GM19238 (cell line): ENCODE data around the gene CTDSP2.
"Not testable (repeated sequence)": the region's sequence is repeated elsewhere in the genome, so short reads cannot be mapped to it uniquely, and the experiment has no call there.

Source experiments
- DNase-seq: peaks from one replicate; pipeline ENCODE4 v3.0.0; 2011; ENCODE audit warnings: low spot score; ENCODE audit not compliant: insufficient read length

Gene CTDSP2, protein sequence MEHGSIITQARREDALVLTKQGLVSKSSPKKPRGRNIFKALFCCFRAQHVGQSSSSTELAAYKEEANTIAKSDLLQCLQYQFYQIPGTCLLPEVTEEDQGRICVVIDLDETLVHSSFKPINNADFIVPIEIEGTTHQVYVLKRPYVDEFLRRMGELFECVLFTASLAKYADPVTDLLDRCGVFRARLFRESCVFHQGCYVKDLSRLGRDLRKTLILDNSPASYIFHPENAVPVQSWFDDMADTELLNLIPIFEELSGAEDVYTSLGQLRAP

DNA sequence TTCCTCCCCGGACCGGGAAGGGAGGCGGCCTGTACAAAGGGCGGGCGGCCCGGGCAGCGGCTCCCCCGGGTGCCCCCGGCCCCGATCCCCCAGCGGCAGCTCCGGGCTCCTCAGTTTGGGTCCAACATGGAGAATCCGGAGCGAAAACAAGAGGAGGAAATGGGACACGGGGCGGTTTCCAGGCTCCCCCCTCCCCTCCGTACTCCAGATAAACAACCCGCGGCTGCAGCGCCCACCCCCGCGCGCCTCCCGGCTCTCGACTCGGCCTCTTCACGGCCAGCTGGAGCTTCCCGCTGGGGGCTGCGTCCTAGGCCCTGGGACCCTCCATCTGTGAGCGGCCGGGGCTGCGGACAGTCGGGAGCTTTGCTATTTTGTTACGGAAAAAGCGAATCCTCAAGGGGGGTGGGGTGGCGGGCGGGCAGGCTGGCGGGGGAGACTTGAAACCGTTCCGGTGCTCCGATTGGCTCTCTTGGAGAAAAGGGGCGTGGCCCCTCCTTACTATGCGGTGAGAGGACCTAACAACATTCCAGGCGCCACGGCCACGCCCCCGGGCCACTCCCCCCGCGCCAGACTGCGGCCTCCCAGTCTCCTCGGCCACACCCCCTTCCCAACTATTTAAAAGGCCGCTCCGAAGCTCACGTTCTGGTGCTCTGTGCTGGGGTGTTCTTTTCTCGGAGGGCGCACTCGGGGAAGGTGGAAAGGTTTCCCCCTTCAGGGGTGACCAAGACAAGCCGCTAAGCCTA lies at the start of gene CTDSP2:
CTDSP2 (minus strand) TSS at position 153 of the 743 bp plus-strand sequence. CDS start 294 bp downstream, outside the sequence.
- DNase-seq = peak; percentile 94

DNA sequence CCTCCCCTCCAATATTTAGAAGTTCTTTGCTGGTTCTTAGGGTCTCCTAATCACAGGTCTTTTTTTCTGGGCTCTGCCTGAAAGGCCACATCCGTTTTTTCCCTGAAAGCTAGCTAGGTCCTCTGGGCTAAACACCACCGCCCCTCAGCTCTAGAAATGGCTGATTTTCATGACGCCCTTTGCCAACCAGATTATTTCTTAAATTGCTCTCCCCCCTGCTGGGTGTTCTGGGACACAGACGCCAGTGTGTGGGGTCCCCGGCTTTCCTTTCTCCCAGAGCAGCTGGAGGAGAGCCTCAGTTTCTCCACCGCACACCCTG lies 49.5 kb upstream of the CTDSP2 start:
- no peak for DNase-seq

DNA sequence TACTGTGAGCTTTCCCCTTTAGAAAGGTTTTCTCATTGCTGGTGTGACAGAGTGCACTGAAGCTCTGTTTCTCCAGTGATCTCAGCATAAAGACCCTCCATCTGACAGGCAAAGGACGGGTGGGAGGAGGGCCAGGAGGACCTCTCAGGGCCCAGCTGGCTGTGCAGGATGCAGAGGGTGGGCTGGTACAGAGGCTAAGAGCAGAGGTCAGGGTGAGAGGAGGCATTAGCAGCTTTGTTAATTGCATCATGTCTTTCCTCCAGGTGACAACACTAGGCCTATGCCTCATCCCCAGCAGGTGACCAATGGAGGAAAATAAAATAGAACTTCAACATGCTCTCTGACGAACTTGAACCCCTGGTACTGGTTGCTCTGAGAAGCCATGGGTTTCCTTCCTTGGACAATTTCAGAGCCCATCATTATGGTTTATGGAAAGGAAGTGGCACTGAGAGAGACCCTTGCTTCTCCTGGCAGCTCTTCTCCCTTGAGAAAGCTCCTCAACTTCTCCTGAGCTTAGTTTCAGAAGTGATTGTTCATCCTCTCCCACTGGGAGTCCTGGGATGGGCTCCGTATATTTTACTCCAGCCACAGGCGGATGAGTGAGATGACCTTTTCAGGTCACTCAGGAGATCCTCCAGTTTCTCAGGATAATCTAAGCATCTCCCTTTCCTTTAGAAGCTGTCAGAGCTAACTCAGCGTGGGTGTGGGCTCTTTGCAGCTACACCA lies 49.0 kb upstream of the CTDSP2 start:
- DNase-seq = no peak

DNA sequence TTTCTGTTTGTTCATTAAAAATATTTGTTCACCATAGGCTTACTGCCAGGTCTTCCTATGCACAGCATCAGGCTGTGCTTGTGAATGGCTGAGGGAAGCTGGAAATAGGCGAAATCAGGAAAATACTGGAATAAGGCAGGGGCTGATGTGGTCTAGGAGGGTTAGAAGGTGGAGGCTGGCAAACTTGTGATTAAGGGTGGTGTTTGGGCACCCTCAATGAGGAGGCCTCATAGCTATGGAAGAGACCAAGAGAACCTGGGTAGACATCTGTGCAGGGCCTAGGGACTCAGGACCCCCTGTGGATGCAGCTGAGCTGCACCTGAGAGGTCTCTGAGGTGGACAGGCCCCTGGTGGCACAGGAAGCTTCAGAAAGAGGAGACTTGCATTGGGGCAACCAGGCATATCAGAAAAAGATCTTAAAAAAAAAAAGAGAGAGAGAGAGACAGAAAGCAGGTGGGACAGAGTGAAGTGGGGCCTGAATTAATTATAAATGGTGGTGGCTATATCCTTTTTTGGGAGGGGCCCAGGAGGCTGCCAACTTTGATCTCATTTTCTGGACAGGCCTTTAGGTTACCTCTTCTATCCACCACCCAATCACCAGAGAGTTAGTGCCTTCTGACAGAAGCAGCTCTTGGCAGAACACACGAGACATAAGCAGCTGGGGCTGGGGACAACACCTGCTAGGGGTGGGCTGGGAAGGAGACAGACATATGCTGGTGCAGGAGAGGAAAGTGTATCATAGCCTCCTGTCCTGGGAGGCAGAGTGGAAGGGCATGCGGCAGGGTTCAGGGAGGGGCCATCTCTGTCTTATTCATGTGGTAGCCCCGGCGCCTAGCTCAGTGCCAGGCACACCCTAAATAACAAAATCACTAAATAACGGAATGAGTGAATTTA lies 48.1 kb upstream of the CTDSP2 start:
- DNase-seq = no peak

GRCh38 chr12:57893431-57894353 lies 47.2 kb upstream of the CTDSP2 start:
- no peak for DNase-seq

DNA sequence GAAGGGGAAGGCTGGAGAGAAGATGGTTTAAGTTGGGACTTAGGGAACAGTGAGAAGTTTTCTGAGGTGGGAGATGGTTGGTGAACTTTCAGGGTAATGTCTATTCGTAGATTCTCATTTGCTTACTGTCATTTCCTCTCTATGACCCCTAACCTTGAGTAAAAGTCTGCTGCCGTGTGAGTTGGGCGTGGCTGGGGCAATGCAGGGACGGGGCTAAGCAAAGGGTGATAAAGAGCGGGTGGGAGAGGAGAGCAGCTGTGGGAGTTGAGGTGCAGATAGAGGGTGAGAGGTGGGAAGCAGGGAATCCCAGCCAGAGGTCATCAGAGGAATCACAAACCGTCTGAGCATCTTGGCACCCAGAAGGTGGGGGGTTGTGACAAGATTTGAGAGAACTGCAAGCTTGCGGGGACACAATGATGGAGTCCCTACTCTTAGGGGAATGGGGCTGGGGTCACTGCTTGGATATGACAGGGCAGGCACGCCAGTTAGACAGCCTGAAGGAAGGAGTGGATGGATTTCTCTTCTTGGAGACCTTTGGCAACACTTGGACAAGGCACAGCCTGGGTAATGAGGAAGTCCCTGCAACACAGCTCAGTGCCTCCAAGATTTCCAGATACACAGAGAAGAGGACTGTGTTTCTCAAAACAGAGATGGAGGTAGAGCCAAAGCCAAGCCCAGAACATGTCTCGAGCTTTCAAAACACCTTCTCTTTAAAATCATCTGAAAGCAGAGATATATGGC lies 45.9 kb upstream of the CTDSP2 start:
- no peak for DNase-seq

DNA sequence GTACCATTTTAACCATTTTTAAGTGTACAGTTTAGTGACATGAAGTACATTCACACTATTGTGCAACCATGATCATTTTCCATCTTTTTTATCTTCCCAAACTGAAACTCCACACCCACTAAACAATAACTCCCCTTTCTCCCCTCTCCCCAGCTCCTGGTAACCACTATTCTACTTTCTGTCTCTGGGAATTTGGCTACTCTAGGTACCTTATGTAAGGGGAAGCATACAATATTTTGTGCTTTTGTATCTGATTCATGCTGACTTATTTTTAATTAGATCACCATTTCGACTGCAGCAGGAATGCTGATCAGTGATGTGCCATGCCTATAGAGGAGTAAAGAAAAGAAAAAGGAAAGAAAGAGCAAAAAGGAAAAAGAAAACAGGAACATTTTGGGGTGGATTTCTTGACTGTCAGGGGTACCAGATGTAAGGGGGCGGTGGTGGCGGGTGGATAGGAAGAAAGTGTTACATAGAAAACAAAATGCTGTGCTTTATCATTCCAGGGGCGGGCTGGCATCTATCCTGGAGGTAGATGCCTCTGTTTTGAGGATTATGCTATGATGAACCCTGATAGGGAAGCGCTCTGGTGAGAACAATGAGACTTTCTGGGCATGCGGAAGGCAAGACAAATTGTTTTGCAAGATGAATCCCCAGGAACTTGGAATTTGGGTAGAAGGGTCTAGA lies 45.2 kb upstream of the CTDSP2 start:
- DNase-seq = no peak

GRCh38 chr12:57890191-57891115 lies 43.9 kb upstream of the CTDSP2 start:
- no peak for DNase-seq

GRCh38 chr12:57889500-57889989 lies 43.0 kb upstream of the CTDSP2 start:
- no peak for DNase-seq

- DNase-seq = no peak
Measured at GRCh38 chr12:57888409-57889157, 42.1 kb upstream of the CTDSP2 start.

- DNase-seq = no peak
Measured at GRCh38 chr12:57887631-57888408, 41.3 kb upstream of the CTDSP2 start.

DNA sequence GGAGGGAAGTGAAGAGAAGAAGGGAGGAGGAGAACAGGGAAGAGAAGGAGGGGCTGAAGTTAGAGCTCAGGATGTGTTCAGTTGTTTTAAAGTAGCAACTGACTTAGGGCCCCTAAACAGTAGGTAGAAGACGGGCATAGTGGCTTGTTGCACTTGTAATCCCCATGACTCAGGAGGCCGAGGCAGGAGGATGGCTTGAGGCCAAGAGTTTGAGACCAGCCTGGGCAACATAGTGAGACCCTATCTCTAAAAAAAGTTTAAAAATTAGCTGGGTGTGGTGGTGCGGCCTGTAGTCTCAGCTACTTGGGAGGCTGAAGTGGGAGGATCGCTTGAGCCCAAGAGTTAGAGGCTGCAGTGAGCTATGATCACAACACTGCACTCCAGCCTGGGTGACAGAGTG lies 40.4 kb upstream of the CTDSP2 start:
- DNase-seq = not testable (repeated sequence)

DNA sequence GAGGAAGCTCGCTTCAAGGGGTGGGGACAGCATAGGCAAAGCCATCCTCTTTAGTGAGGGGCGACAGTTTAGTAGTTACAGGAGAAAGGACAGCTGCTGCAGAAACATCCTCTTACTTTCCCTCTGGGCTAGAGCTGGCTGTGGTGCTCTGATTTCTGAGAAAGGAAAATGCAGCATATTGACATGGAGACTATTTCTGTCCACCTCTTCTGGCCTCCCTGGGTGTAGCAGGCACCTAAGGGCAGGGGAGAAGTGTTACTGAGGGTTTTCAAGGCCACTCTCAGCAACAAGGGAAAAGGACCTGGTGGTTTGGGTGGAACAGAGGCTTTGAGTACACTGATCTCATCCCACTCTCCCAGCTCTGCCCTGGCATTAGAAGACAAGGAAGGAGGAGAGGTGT lies 40.0 kb upstream of the CTDSP2 start:
- no peak for DNase-seq

DNA sequence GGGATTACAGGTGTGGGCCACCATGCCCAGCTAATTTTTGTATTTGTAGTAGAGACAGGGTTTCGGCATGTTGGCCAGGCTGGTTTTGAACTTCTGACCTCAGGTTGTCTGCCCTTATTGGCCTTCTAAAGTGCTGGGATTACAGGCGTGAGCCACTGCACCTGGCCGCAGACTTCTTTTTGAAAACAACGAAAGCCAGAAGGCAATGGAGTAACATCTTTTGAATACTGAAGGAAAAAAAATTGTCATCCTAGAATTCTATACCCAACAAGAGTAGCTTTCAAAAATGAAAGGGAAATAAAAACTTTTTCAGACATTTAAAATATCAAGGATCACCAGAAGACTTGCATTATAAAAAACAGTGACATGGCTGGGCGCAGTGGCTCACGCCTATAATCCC lies 38.7 kb upstream of the CTDSP2 start:
- no peak for DNase-seq

DNA sequence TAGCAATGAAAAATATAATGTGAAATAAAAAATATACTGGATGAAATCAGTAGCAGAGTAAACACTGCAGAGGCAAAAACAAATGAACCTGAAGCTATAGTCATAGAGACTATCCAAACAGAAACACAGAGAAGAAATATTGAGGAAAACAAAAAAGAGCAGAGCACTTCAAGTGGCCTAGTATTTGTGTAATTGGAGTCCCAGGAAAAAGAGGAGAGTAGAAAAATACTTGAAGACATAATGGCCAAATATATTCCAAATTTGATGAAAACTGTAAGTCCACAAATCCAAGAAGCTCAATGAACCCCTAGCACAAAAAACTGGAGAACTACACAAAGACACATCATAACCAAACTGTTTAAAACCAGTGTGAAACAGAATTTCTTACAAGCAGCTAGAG lies 37.2 kb upstream of the CTDSP2 start:
- no peak for DNase-seq

- no peak for DNase-seq
Measured at GRCh38 chr12:57883057-57883456, 36.5 kb upstream of the CTDSP2 start.
